GM18867 (cell line): Measurements from ENCODE around the gene CDH13.

ENCODE experiments used
- ATAC-seq: cut with Tn5 transposase; IDR thresholded peaks from one replicate; pipeline ENCODE4 v1.9.1; 2021; ENCODE audit warnings: mild to moderate bottlenecking, moderate library complexity; ENCODE audit not compliant: unreplicated experiment

The CDH13 gene

GRCh38 chr16:82684256-82684655 lies 57.5 kb downstream of the CDH13 start:
- ATAC-seq: no peak

GRCh38 chr16:82685526-82685925 lies 58.8 kb downstream of the CDH13 start:
- no peak for ATAC-seq

- no peak for ATAC-seq
Measured at GRCh38 chr16:82694239-82694874, 67.6 kb downstream of the CDH13 start.

GRCh38 chr16:82695806-82696205 lies 69.0 kb downstream of the CDH13 start:
- no peak for ATAC-seq

DNA sequence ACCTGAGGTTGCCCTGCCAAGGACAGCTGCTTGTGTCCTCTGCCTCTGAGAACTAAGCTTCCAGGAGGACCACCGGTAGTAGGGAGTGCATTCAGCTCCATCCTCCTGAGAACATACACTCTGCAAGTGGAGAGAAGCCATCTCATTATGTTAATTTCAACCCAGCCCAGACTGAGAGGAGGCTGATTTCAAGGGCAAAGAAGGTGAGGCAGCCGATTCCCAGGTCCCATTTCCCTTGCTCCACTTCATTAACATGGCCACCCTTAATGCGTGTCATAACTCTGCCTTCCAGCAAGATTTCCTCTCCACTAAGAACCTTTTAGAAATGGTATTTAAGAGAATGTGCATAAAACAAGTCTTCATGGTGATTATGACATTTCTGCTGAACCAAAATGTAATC lies 72.5 kb downstream of the CDH13 start:
- no peak for ATAC-seq

DNA sequence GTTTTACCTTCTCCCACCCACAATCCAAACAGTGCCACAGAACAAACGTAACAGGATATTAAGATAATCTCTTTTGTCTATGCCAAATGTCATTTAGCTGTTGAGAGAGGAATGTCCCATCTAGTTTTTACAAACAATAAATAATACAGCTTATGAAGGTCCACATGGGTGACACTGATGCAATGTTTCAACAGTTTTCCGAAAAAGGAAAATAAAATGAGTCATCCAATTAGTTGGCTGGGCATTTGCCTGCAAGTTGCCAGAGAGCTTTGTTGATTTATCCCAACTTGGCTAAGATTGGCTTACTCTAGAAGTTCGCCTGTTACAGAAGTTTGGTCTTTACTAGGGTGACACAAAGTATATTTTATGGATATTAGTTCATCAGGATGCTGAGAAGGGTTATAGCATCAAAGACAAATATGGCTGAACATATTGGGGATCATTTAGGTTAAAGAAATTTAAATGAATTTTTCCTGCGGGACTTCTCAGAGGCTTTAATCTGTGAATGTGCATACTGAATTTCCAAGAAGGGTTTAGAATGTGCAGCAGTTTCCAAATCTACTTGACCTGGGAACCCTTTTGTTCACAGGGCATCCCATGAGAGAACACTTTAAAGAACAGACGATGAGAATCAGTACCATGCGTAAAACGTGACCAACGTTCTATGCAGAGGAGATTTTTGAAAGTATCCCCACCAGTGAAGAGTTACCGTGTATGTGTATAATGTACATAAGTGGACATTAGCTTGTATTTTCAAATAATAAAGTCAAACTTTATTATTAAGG lies 73.1 kb downstream of the CDH13 start:
- ATAC-seq: no peak

GRCh38 chr16:82700541-82701235 lies 73.9 kb downstream of the CDH13 start:
- ATAC-seq: no peak

DNA sequence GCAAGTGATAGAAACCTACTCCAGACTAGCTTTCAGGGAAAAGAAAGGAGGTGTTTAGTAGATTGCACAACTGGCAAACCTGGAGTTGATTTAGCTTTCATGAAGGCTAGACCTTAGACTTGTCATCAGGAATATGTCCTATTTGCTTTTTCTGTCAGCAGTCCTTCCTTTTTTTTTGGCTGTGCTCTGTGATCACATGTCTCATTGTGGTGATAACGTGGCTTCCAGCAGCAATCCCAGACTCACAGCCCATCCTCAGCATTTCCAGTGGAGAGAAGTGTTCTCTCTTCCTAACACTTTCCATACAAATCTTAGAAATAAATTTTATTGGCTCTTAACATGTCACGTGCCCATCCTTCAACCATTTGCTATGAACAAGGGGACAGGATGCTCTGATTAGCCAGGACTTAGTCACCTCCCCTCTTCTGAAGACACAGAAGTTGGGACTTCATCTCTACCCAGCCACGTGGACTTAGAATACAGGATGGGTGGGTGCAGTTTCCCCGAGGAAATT lies 74.7 kb downstream of the CDH13 start:
- ATAC-seq: no peak

DNA sequence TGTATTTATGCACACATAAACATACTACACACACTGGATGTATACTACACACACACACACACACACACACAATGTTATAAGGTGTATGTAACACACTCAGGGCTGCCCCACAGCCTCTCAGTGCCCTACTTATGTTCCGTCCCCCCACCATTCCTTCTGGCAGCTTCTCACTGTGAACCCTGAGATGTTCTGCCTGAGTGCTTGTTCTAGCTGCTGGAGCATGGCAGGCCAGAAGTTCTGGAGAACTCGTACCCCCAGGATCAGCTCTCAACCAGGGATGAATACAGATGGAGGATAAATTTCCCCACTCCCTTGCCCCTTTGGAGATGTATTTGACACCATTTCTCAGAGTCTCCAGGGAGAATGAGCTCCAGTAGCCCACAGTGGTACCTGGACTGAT lies 76.4 kb downstream of the CDH13 start:
- no peak for ATAC-seq

DNA sequence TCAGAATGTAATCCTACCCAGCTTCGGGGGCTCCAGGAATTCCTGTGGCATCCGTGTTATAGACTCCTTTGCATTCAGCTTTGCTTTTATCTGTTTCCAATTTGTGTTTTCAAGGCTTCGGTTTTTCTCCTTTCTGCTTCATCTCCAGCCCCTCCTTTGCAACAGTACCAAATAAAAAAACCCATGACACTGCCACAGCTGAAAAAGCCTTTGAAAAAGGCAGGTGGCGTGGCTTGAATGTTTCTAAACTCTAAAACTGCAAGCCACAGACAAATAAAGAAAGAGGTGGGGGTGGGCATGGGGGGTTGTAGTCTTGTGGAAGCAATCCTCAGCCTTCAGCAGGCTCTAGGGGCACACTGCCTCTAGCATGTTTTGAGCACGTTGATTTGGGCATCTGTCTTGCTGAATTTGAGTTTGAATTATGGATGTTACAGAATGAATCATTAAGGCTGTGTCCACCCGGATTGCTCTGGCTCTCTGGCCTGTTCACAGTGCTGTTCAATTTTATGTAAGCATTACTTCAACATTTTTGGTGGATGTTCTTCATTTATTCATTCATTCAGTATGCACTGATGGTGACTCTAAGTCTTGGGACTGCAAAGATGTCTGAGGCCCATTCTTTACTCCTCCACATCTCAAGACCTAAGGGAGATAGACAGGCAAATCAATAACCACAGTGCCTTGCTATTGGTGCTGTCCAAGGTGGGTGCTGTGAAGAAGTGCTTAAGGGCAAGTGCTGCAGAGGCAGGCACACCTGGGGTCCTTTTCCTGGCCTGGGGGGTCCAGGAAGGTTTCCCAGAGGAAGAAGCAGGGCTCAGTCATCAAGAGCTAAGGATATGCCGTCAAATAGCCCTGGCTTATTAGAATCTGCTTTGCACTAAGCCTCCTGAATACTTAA lies 77.4 kb downstream of the CDH13 start:
- no peak for ATAC-seq

DNA sequence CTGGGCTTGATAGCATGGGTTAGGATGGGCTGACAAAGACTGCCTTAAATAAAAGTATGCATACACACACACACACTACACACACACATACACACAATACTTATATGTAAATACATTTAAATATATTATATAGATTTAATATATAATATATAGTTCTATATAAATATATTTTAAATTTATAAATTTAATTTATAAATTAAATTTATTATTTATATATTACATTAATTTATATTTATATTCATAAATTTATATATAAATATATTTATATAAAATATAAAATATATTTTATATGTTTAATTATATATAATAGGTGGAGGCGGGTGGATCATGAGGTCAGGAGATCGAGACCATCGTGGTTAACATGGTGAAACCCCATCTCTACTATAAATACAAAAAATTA lies 83.2 kb downstream of the CDH13 start:
- no peak for ATAC-seq

- no peak for ATAC-seq
Measured at GRCh38 chr16:82713778-82714177, 87.0 kb downstream of the CDH13 start.

GRCh38 chr16:82715160-82715559 lies 88.4 kb downstream of the CDH13 start:
- no peak for ATAC-seq

- no peak for ATAC-seq
Measured at GRCh38 chr16:82715833-82716232, 89.1 kb downstream of the CDH13 start.

DNA sequence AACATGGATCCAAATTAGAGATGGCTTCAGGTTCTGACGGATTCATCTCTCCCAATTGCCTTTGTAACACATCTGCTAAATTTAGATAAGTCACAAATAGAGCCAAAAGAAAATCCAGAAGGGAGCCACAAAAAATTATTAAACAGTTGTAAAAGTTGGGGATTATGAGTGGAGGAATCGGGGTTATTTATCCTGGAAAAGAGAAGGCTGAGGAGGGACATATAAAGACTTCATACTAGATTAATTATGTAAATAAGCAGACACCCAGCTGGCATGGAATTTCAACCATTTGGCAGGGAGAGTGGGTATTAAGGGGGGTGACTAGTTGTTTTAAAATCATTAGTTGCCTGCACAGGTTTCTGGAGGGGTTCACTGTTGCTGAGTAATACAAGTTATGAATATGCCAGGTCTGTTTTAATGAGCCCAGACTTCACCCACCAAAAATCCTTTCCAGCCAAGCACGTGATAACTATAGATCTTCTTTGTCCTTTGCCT lies 89.6 kb downstream of the CDH13 start:
- ATAC-seq: no peak

- no peak for ATAC-seq
Measured at GRCh38 chr16:82720414-82720813, 93.6 kb downstream of the CDH13 start.

DNA sequence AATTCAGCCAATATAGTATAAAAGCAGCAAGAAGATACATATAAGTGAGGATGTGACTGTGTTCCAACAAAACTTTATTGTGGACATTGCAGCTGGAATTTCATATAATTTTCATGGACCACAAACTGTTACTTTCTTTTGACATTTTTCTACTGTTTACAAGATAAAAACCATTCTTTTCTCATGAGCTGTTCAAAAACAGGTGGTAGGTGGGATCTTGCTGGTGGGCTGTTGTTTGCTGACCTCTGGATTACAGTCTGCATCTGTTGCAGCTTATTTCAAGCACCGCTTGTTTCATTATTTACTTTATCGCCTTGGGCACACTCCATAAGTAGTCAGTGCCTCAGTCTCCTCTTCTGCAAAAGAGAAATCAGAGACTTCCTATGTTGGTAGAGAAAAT lies 99.5 kb downstream of the CDH13 start:
- ATAC-seq: no peak

GRCh38 chr16:82728901-82729300 lies 102.1 kb downstream of the CDH13 start:
- ATAC-seq: peak; percentile 55

- ATAC-seq: no peak
Measured at GRCh38 chr16:82730901-82731300, 104.1 kb downstream of the CDH13 start.

GRCh38 chr16:82732461-82732860 lies 105.7 kb downstream of the CDH13 start:
- no peak for ATAC-seq

DNA sequence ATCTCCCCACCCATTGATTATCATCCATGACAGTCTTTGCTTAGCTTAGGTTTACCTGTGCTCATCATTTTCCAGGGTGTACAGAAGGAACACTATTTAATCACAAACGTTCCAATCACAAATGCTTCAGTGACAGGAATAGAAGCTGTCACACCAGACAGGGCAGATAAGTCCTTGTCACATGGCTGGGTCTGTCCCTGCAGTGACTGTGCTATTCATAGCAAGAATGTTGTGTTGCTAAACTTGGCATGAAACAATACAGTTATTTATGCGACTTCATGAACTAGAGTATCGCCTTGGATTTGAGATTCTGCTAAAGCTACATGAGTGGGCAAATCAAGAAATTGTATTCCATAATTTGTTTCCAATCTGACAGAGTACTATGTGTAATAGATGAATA lies 108.4 kb downstream of the CDH13 start:
- ATAC-seq: no peak
